ENCODE results near the gene TLCD2. TPM values are rescaled to one million over a fixed set of nuclear protein-coding genes. Genes with fewer than 3 reads are reported as not detected.

The TLCD2 gene
- total and polyA plus RNA-seq, 2 experiments from 2014 or later, result 0.70 to 1.4 TPM

- peaks cover 33% of the 10 kb centered on the region for H3K4me1 Mint-ChIP-seq
- H3K79me2 ChIP-seq (replicated peaks; ENCODE audit: insufficient read depth), result no peaks in the 10 kb centered on the region
- H3K36me3 ChIP-seq (ENCODE audit: insufficient read depth), result no peaks in the 10 kb centered on the region
- no peaks in the 10 kb centered on the region for H3K27me3 ChIP-seq (ENCODE audit: insufficient read depth)
- no peak overlapping the region for H3K27ac ChIP-seq (ENCODE audit: low read depth)
- TF ChIP-seq STAT1 (IDR thresholded peaks at IDR 0.05; ENCODE audit: unreplicated experiment) (no peak), ZNF331 (CRISPR knock-in tag; IDR thresholded peaks at IDR 0.05; ENCODE audit: low read depth) (no peak), ZNF462 (CRISPR knock-in tag; IDR thresholded peaks at IDR 0.05) (no peak), EZH2 (IDR thresholded peaks at IDR 0.05; ENCODE audit: low read depth, unreplicated experiment) (no peak), POLR2AphosphoS5 (IDR thresholded peaks at IDR 0.05; ENCODE audit: low read depth) (no peak), EZH2phosphoT487 (IDR thresholded peaks at IDR 0.05; ENCODE audit: unreplicated experiment) (no peak), NANOG (IDR thresholded peaks at IDR 0.05; ENCODE audit: borderline replicate concordance) (no peak), JUNB (IDR thresholded peaks at IDR 0.05; ENCODE audit: unreplicated experiment) (no peak), CREB1 (CRISPR knock-in tag; IDR thresholded peaks at IDR 0.05; ENCODE audit: low read depth) (no peak), ZNF114 (CRISPR knock-in tag; IDR thresholded peaks at IDR 0.05) (no peak), REST (IDR thresholded peaks at IDR 0.05; ENCODE audit: unreplicated experiment) (no peak), ETS1 (IDR thresholded peaks at IDR 0.05) (no peak), CTCF (conservative IDR thresholded peaks at IDR 0.05; ENCODE audit: low read depth in 2 of 2) (no peak)
- H3K27ac Mint-ChIP-seq, result no peak overlapping the region
- H3K4me3 Mint-ChIP-seq, result peak overlapping the region; percentile 94; the same call in 2 of the 3 replicates
- peak overlapping the region; percentile 83 for H3K4me3 ChIP-seq
- H3K9me3 Mint-ChIP-seq, result no peaks in the 10 kb centered on the region
- no peak for DNase-seq (ENCODE audit: low spot score)
- no peak overlapping the region for H2AFZ ChIP-seq
- no peak for ATAC-seq
- H4K20me1 ChIP-seq (replicated peaks; ENCODE audit: insufficient read depth), result no peaks in the 10 kb centered on the region
- no peaks in the 10 kb centered on the region for H3K9me2 ChIP-seq (ENCODE audit: insufficient read depth)
- peaks cover 19% of the 10 kb centered on the region for H3K4me1 ChIP-seq (ENCODE audit: insufficient read depth)
- peaks cover 14% of the 10 kb centered on the region; the same call in 2 of the 3 replicates for H3K36me3 Mint-ChIP-seq (ENCODE audit: low read depth)
- peak overlapping the region; percentile 99 for H3K4me2 ChIP-seq
- peaks cover 3% of the 10 kb centered on the region for H3F3A ChIP-seq (replicated peaks; ENCODE audit: low read depth)
- H3K27me3 Mint-ChIP-seq (ENCODE audit: insufficient read depth, low read depth, poor library complexity), result peaks cover 37% of the 10 kb centered on the region
Measured at GRCh38 chr17:1715803-1716075, 5.6 kb upstream of the TLCD2 start.

Measured in GM23338 (cell line).